Caco-2 (cell line): ENCODE results near the gene UBE2L3. TPM values are rescaled to one million over a fixed set of nuclear protein-coding genes. Genes with fewer than 3 reads are reported as not detected.
A peak's percentile ranks its signal among the peaks of the same experiment; 100 is the strongest.
"Not testable (repeated sequence)": the region's sequence is repeated elsewhere in the genome, so short reads cannot be mapped to it uniquely, and the experiment has no call there.

Experiments
- BruUV-seq: library from RNA; stranded (reverse); fragments of 400-500 nt; replicated peaks from 2 replicates; lab custom pipeline; 2021; lab: Mats Ljungman, UMichigan
- CTCF ChIA-PET: fragments of 300-600 bp; sonication (Branson Sonifier 250); formaldehyde crosslinking; loops from one replicate; lab custom pipeline; 2022; ENCODE audit warnings: antibody characterized with exemption; lab: Charles Lee
- POLR2A ChIA-PET: fragments of 300-600 bp; sonication (Branson Sonifier 250); formaldehyde crosslinking; loops from one replicate; lab custom pipeline; 2022; ENCODE audit warnings: antibody characterized with exemption; lab: Charles Lee
- DNase-seq, 2 experiments: peaks; one replicate each; pipeline versions ENCODE4 v3.0.0 to v3.0.0-alpha.2; 2020 to 2022
- H3K27me3 ChIP-seq: replicated peaks from 2 replicates; pipeline ENCODE4 v1.6.0; 2011; ENCODE audit warnings: low read length; ENCODE audit not compliant: control insufficient read depth, insufficient read depth
- H3K36me3 ChIP-seq: 2 replicates; pipeline ENCODE4 v1.5.1; 2011; ENCODE audit warnings: low read length; ENCODE audit not compliant: control insufficient read depth, insufficient read depth
- H3K4me1 ChIP-seq: fragments of 250-450 bp; sonication (Bioruptor Pico); 2 replicates; pipeline ENCODE4 v1.5.1; 2020; ENCODE audit warnings: mild to moderate bottlenecking
- H3K4me3 ChIP-seq: 2 replicates; pipeline ENCODE4 v1.5.1; 2011; ENCODE audit warnings: low read depth, mild to moderate bottlenecking, control low read depth, low read length
- H3K9me3 ChIP-seq: fragments of 250-450 bp; sonication (Bioruptor Pico); 2 replicates; pipeline ENCODE4 v1.5.1; 2020; ENCODE audit warnings: mild to moderate bottlenecking, moderate library complexity
- H3K27ac Mint-ChIP-seq: one replicate; pipeline ENCODE4 v1.8.0; 2022; ENCODE audit warnings: mixed read lengths; ENCODE audit not compliant: unreplicated experiment
- H3K27me3 Mint-ChIP-seq: one replicate; pipeline ENCODE4 v1.8.0; 2022; ENCODE audit warnings: mixed read lengths; ENCODE audit not compliant: insufficient read depth, unreplicated experiment
- H3K36me3 Mint-ChIP-seq: one replicate; pipeline ENCODE4 v1.8.0; 2022; ENCODE audit warnings: mild to moderate bottlenecking, mixed read lengths; ENCODE audit not compliant: insufficient read depth, unreplicated experiment
- H3K4me1 Mint-ChIP-seq: one replicate; pipeline ENCODE4 v1.8.0; 2022; ENCODE audit warnings: low read depth, mixed read lengths; ENCODE audit not compliant: unreplicated experiment
- H3K4me3 Mint-ChIP-seq: one replicate; pipeline ENCODE4 v1.8.0; 2022; ENCODE audit warnings: mild to moderate bottlenecking, moderate library complexity, mixed read lengths; ENCODE audit not compliant: unreplicated experiment
- H3K9me3 Mint-ChIP-seq: one replicate; pipeline ENCODE4 v1.8.0; 2022; ENCODE audit warnings: mixed read lengths; ENCODE audit not compliant: unreplicated experiment
- intact Hi-C: fragments of 100-400 bp; cut with micrococcal nuclease; formaldehyde crosslinking; loops from one replicate; pipeline ENCODE4 v1.10.0; 2022; ENCODE audit not compliant: unreplicated experiment
- total RNA-seq: library from RNA; stranded (reverse); gene quantifications from 2 replicates; pipeline ENCODE4 v1.2.3, GENCODE V29; 2022
- TF ChIP-seq, protein P1 (sequence below), 2 experiments: fragments of 200-600 bp in 1 of 2; IDR thresholded peaks; 1 replicate in 1 of 2; 2 replicates in 1 of 2; pipeline versions ENCODE4 v1.5.1 to v1.8.0; 2011 to 2022; ENCODE audit warnings: antibody characterized with exemption in 1 of 2, control low read depth in 1 of 2, inconsistent platforms in 1 of 2, low read depth in 1 of 2, low read length in 1 of 2, mild to moderate bottlenecking in 1 of 2, moderate library complexity in 1 of 2; ENCODE audit not compliant: insufficient read depth in 1 of 2, severe bottlenecking in 1 of 2, unreplicated experiment in 1 of 2

The UBE2L3 gene
- total RNA-seq, 1 experiment from 2014 or later = 63.4 TPM

DNA sequence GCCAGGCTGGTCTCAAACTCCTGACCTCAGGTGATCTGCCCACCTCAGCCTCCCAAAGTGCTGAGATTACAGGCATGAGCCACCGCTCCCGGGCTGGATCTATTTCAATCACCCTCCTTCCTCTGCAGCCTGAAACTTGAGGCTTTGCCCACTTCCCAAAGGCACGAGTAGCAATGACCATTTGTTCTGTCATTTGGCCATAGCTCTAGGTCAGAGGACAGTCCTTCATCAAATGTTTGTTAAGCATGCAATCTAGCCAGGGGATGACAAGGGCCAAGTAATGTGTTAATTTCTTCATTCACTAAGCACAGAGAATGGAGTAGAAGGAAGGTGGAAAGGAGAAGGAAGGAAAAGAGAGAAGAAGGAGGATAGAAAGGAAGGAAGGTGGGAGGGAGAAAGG, 6.9 kb upstream of the UBE2L3 start:
- H3K9me3 ChIP-seq, H3K4me1 ChIP-seq, H3K27me3 ChIP-seq, H3K27me3 Mint-ChIP-seq, H3K36me3 ChIP-seq, H3K9me3 Mint-ChIP-seq, H3K4me3 Mint-ChIP-seq, POLR2A ChIA-PET, H3K4me3 ChIP-seq, CTCF ChIA-PET, H3K36me3 Mint-ChIP-seq, DNase-seq, H3K27ac Mint-ChIP-seq, BruUV-seq, intact Hi-C loops, H3K4me1 Mint-ChIP-seq: not testable (repeated sequence)

DNA sequence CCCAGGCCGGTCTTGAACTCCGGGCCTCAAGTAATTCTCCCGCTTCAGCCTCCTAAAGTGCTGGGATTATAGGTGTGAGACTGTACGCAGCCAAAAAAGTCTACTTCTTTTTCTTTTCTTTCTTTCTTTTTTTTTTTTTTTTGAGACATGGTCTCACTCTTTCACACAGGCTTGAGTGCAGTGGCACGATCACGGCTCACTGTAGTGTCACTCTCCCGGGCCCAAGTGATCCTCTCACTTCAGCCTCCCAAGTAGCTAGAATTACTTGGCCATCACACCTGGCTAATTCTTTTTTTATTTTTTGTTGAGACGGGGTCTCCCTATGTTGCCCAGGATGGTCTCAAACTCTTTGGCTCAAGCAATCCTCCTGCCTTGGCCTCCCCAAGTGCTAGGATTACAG, 3.6 kb upstream of the UBE2L3 start:
- CTCF ChIA-PET = no interaction called here
- POLR2A ChIA-PET = no interaction called here
- Mint-ChIP-seq H3K36me3 (no peaks in the 10 kb centered on the region), H3K27ac (peak overlapping the region; percentile 46), H3K4me1 (no peaks in the 10 kb centered on the region), H3K9me3 (no peaks in the 10 kb centered on the region), H3K27me3 (peaks cover 3% of the 10 kb centered on the region), H3K4me3 (no peak overlapping the region)
- intact Hi-C loops = no loop called here
- peaks cover 4% of the 10 kb centered on the region; the same call in 1 of the 2 replicates for H3K4me1 ChIP-seq
- BruUV-seq = no TSS peak
- H3K36me3 ChIP-seq = no peaks in the 10 kb centered on the region
- TF ChIP-seq, protein P1, sequence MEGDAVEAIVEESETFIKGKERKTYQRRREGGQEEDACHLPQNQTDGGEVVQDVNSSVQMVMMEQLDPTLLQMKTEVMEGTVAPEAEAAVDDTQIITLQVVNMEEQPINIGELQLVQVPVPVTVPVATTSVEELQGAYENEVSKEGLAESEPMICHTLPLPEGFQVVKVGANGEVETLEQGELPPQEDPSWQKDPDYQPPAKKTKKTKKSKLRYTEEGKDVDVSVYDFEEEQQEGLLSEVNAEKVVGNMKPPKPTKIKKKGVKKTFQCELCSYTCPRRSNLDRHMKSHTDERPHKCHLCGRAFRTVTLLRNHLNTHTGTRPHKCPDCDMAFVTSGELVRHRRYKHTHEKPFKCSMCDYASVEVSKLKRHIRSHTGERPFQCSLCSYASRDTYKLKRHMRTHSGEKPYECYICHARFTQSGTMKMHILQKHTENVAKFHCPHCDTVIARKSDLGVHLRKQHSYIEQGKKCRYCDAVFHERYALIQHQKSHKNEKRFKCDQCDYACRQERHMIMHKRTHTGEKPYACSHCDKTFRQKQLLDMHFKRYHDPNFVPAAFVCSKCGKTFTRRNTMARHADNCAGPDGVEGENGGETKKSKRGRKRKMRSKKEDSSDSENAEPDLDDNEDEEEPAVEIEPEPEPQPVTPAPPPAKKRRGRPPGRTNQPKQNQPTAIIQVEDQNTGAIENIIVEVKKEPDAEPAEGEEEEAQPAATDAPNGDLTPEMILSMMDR (IDR thresholded peaks at IDR 0.05; ENCODE audit: insufficient read depth in 1 of 2, low read depth in 1 of 2, low read length in 1 of 2, severe bottlenecking in 1 of 2, unreplicated experiment in 1 of 2) = no peak
- H3K27me3 ChIP-seq = no peaks in the 10 kb centered on the region
- no peak for DNase-seq
- no peaks in the 10 kb centered on the region for H3K9me3 ChIP-seq
- no peak overlapping the region for H3K4me3 ChIP-seq

DNA sequence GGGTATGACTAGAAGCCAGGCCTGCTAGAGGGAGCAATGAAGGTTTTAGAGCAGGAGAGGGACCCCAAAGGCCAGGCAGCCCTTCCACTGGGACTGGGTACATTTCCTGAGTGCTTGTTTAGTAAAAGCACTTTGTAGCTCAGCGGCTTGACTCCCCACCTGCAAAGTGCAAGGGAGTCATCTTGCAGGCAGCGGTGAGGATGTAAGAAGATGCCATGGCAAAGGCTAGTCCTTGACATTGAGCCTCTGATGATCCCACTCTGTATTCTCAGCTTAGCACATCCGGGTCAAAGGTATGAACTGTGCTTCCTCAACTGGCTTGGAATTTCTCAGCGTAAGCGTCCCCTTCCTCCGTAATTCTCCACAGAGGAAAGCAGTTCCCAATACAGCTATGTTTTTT, 3.1 kb upstream of the UBE2L3 start:
- intact Hi-C loops = no loop called here
- Histone ChIP-seq H3K4me1 (peaks cover 6% of the 10 kb centered on the region), H3K4me3 (no peak overlapping the region), H3K27me3 (no peaks in the 10 kb centered on the region), H3K9me3 (no peaks in the 10 kb centered on the region), H3K36me3 (no peaks in the 10 kb centered on the region)
- Mint-ChIP-seq H3K27ac (peak overlapping the region; percentile 46), H3K27me3 (peaks cover 3% of the 10 kb centered on the region), H3K4me3 (no peak overlapping the region), H3K9me3 (no peaks in the 10 kb centered on the region), H3K36me3 (no peaks in the 10 kb centered on the region), H3K4me1 (peaks cover 4% of the 10 kb centered on the region)
- no TSS peak for BruUV-seq
- TF ChIP-seq, protein P1 (IDR thresholded peaks at IDR 0.05; ENCODE audit: insufficient read depth in 1 of 2, low read depth in 1 of 2, low read length in 1 of 2, severe bottlenecking in 1 of 2, unreplicated experiment in 1 of 2) = no peak
- ChIA-PET POLR2A (no interaction called here), CTCF (no interaction called here)
- no peak for DNase-seq
